Measurements from ENCODE around the gene HEG1.

Gene HEG1

GRCh38 chr3:124981472-124981871 is 74.3 kb downstream of the HEG1 start:
- TF ChIP-seq CTCF (conservative IDR thresholded peaks at IDR 0.05; ENCODE audit: low read depth, low read length) = no peak
- no peak overlapping the region for H3K4me3 ChIP-seq (ENCODE audit: low read length)
- DNase-seq (ENCODE audit: low read depth) = no peak

GRCh38 chr3:124978627-124979026 is 77.2 kb downstream of the HEG1 start:
- no peak overlapping the region for H3K4me3 ChIP-seq (ENCODE audit: low read length)
- no peak for TF ChIP-seq CTCF (conservative IDR thresholded peaks at IDR 0.05; ENCODE audit: low read depth, low read length)
- DNase-seq (ENCODE audit: low read depth) = no peak

- no peak overlapping the region for H3K4me3 ChIP-seq (ENCODE audit: low read length)
Measured at GRCh38 chr3:124976383-124976782, 79.4 kb downstream of the HEG1 start.

GRCh38 chr3:124974691-124975090 is 81.1 kb downstream of the HEG1 start:
- TF ChIP-seq CTCF (conservative IDR thresholded peaks at IDR 0.05; ENCODE audit: low read depth, low read length) = no peak
- no peak overlapping the region for H3K4me3 ChIP-seq (ENCODE audit: low read length)
- no peak for DNase-seq (ENCODE audit: low read depth)

More at GRCh38 chr3:124976383-124976782, 79.4 kb downstream of the HEG1 start:
- no peak for TF ChIP-seq CTCF (conservative IDR thresholded peaks at IDR 0.05; ENCODE audit: low read depth, low read length)
- no peak for DNase-seq (ENCODE audit: low read depth)

- no peak overlapping the region for H3K4me3 ChIP-seq (ENCODE audit: low read length)
- no peak for DNase-seq (ENCODE audit: low read depth)
- no peak for TF ChIP-seq CTCF (conservative IDR thresholded peaks at IDR 0.05; ENCODE audit: low read depth, low read length)
Measured at GRCh38 chr3:124973290-124973689, 82.5 kb downstream of the HEG1 start.

GRCh38 chr3:124972457-124972856 is 83.3 kb downstream of the HEG1 start:
- DNase-seq (ENCODE audit: low read depth) = peak; percentile 74
- H3K4me3 ChIP-seq (ENCODE audit: low read length) = no peak overlapping the region
- no peak for TF ChIP-seq CTCF (conservative IDR thresholded peaks at IDR 0.05; ENCODE audit: low read depth, low read length)

GRCh38 chr3:124969963-124970722 is 85.7 kb downstream of the HEG1 start:
- H3K4me3 ChIP-seq (ENCODE audit: low read length) = no peak overlapping the region
- no peak for TF ChIP-seq CTCF (conservative IDR thresholded peaks at IDR 0.05; ENCODE audit: low read depth, low read length)
- DNase-seq (ENCODE audit: low read depth) = no peak

All from retinal pigment epithelial cell (primary cell).